Activated CD4-positive, alpha-beta T cell treated with anti-CD3 and anti-CD28 coated beads, Interleukin-2, amount 50 U/mL, for 24 hours (primary cell): ENCODE measurements around the gene WNT7B.

Source experiments
- DNase-seq, 2 donors: peaks; one replicate each; pipeline ENCODE4 v3.0.0-alpha.2; 2020; ENCODE audit warnings: low read depth in 1 of 2, low spot score in 1 of 2

Gene WNT7B

GRCh38 chr22:45878901-45879551 lies 97.9 kb downstream of the WNT7B start:
- no peak for DNase-seq

- no peak for DNase-seq
Measured at GRCh38 chr22:45878051-45878781, 98.7 kb downstream of the WNT7B start.

- no peak for DNase-seq
Measured at GRCh38 chr22:45877651-45878050, 99.3 kb downstream of the WNT7B start.

DNA sequence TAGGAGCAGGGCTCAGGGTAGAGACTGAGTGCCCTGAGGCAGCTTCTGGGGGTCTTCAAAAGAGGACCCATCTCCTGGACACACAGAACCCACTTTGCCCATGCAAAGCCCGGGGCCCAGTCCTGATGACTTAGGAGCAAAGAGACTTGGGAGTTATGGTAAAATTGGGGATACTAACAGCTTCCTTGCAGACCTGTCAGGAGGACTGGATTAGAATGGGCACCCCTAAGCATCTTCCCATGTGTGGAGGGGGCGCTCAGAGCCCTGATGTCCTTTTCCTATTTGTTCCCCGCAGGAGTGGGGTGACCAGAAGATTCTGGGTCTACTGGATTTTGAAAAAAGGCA lies 100.0 kb downstream of the WNT7B start:
- DNase-seq: no peak

- DNase-seq: no peak
Measured at GRCh38 chr22:45876136-45877035, 100.6 kb downstream of the WNT7B start.

GRCh38 chr22:45872659-45873263 lies 104.2 kb downstream of the WNT7B start:
- no peak for DNase-seq

- DNase-seq: no peak
Measured at GRCh38 chr22:45871721-45872120, 105.2 kb downstream of the WNT7B start.
